Activated CD8-positive, alpha-beta memory T cell treated with anti-CD3 and anti-CD28 coated beads, Interleukin-2, amount 10 ng/mL, durations not matched to agents 7 days and 5 days (primary cell): ENCODE measurements around the gene CYTIP. TPM values are rescaled to one million over a fixed set of nuclear protein-coding genes. Genes with fewer than 3 reads are reported as not detected.

ENCODE experiments used
- ATAC-seq: fragments of 150-1000 bp; cut with Tn5 transposase; one replicate; pipeline ENCODE4 v1.10.0; 2021; ENCODE audit warnings: moderate library complexity
- CTCF ChIA-PET: fragments of 350-600 bp; sonication (Branson Sonifier 250); formaldehyde crosslinking; loops from one replicate; lab custom pipeline; 2021; ENCODE audit warnings: antibody characterized with exemption; lab: Charles Lee
- DNase-seq: peaks from one replicate; pipeline ENCODE4 v3.0.0-alpha.2; 2020
- H3K27ac Mint-ChIP-seq: one replicate; pipeline ENCODE4 v1.8.0; 2021; ENCODE audit warnings: mild to moderate bottlenecking, mixed read lengths
- H3K27me3 Mint-ChIP-seq: one replicate; pipeline ENCODE4 v1.8.0; 2021; ENCODE audit warnings: mixed read lengths
- H3K36me3 Mint-ChIP-seq: one replicate; pipeline ENCODE4 v1.8.0; 2021; ENCODE audit warnings: mild to moderate bottlenecking, mixed read lengths
- H3K4me1 Mint-ChIP-seq: one replicate; pipeline ENCODE4 v1.8.0; 2021; ENCODE audit warnings: mixed read lengths
- H3K4me3 Mint-ChIP-seq: one replicate; pipeline ENCODE4 v1.8.0; 2021; ENCODE audit warnings: mild to moderate bottlenecking, moderate library complexity, mixed read lengths
- H3K9me3 Mint-ChIP-seq: one replicate; pipeline ENCODE4 v1.8.0; 2022; ENCODE audit warnings: low read depth, mixed read lengths
- total RNA-seq, 2 experiments: library from RNA; stranded (reverse); gene quantifications; one replicate each; pipeline ENCODE4 v1.2.3, GENCODE V29; 2021

CYTIP gene
- total RNA-seq = 100 to 1,000 TPM; 231 to 343 TPM

GRCh38 chr2:157443795-157444640, at the start of gene CYTIP:
CYTIP (minus strand) TSS chr2:157444089; CDS start chr2:157444020, 69 bp downstream.
- peaks cover 48% of the 10 kb centered on the region for H3K36me3 Mint-ChIP-seq
- peak within 1 kb of the TSS; percentile 98 for H3K27ac Mint-ChIP-seq
- peak within 1 kb of the TSS; percentile 100 for H3K4me3 Mint-ChIP-seq
- no peaks in the 10 kb centered on the region for H3K9me3 Mint-ChIP-seq
- peak; percentile 86 for DNase-seq
- CTCF ChIA-PET = interaction anchor here (0.7 to 2.1 kb wide), 13 partner anchors 10 to 108 kb away, joined by 3 to 8 read pairs (median 4); no protein-coding TSS in a partner anchor
- no peaks in the 10 kb centered on the region for H3K27me3 Mint-ChIP-seq
- ATAC-seq = peak; percentile 46
- H3K4me1 Mint-ChIP-seq = peaks cover 40% of the 10 kb centered on the region

- CTCF ChIA-PET = interaction anchor here (0.6 to 8.0 kb wide), 39 partner anchors 9 to 801 kb away, joined by 3 to 109 read pairs (median 4); partner anchors contain the start of genes ACVR1C and ERMN
- no peaks in the 10 kb centered on the region for H3K9me3 Mint-ChIP-seq
- H3K36me3 Mint-ChIP-seq = no peaks in the 10 kb centered on the region
- H3K4me1 Mint-ChIP-seq = peaks cover 63% of the 10 kb centered on the region
- DNase-seq = peak; percentile 86
- H3K4me3 Mint-ChIP-seq = no peak overlapping the region
- H3K27ac Mint-ChIP-seq = no peak overlapping the region
- ATAC-seq = peak; percentile 91
- H3K27me3 Mint-ChIP-seq = no peaks in the 10 kb centered on the region
These were observed 48.4 kb upstream of the CYTIP start for GRCh38 chr2:157492189-157492773.

- no peak for ATAC-seq
- H3K27ac Mint-ChIP-seq = no peak overlapping the region
- H3K4me1 Mint-ChIP-seq = peaks cover 82% of the 10 kb centered on the region
- peaks cover under 1% of the 10 kb centered on the region for H3K36me3 Mint-ChIP-seq
- H3K9me3 Mint-ChIP-seq = no peaks in the 10 kb centered on the region
- no peak overlapping the region for H3K4me3 Mint-ChIP-seq
- no peak for DNase-seq
- CTCF ChIA-PET = interaction anchor here (0.5 to 8.0 kb wide), 15 partner anchors 8 to 523 kb away, joined by 3 to 109 read pairs (median 4); partner anchors contain the start of genes CYTIP and ERMN
- no peaks in the 10 kb centered on the region for H3K27me3 Mint-ChIP-seq
These were observed 46.1 kb upstream of the CYTIP start for GRCh38 chr2:157489983-157490382.

GRCh38 chr2:157488877-157489276, 45.0 kb upstream of the CYTIP start:
- no peaks in the 10 kb centered on the region for H3K27me3 Mint-ChIP-seq
- H3K4me3 Mint-ChIP-seq = no peak overlapping the region
- no peak for DNase-seq
- no peaks in the 10 kb centered on the region for H3K9me3 Mint-ChIP-seq
- H3K27ac Mint-ChIP-seq = no peak overlapping the region
- peaks cover 6% of the 10 kb centered on the region for H3K36me3 Mint-ChIP-seq
- CTCF ChIA-PET = interaction anchor here (0.7 to 8.0 kb wide), 9 partner anchors 8 to 265 kb away, joined by 3 to 109 read pairs (median 9); partner anchors contain the start of genes CYTIP and ERMN
- H3K4me1 Mint-ChIP-seq = peaks cover 81% of the 10 kb centered on the region
- no peak for ATAC-seq

GRCh38 chr2:157487747-157488146, 43.9 kb upstream of the CYTIP start:
- ATAC-seq (no peak), DNase-seq (no peak)
- H3K4me1 Mint-ChIP-seq = peaks cover 70% of the 10 kb centered on the region
- no peak overlapping the region for H3K4me3 Mint-ChIP-seq
- peaks cover 6% of the 10 kb centered on the region for H3K36me3 Mint-ChIP-seq
- CTCF ChIA-PET = interaction anchor here (1.0 to 8.0 kb wide), 6 partner anchors 15 to 185 kb away, joined by 3 to 109 read pairs (median 4); partner anchors contain the start of genes ACVR1C and ERMN
- H3K9me3 Mint-ChIP-seq = no peaks in the 10 kb centered on the region
- H3K27ac Mint-ChIP-seq = no peak overlapping the region
- H3K27me3 Mint-ChIP-seq = no peaks in the 10 kb centered on the region

- DNase-seq = no peak
- H3K9me3 Mint-ChIP-seq = no peaks in the 10 kb centered on the region
- H3K4me3 Mint-ChIP-seq = no peak overlapping the region
- CTCF ChIA-PET = interaction anchor here (1.2 to 8.0 kb wide), 4 partner anchors 14 to 159 kb away, joined by 3 to 109 read pairs (median 4); partner anchors contain the start of genes ACVR1C and ERMN
- H3K27ac Mint-ChIP-seq = no peak overlapping the region
- no peak for ATAC-seq
- no peaks in the 10 kb centered on the region for H3K27me3 Mint-ChIP-seq
- peaks cover 69% of the 10 kb centered on the region for H3K4me1 Mint-ChIP-seq
- H3K36me3 Mint-ChIP-seq = peaks cover 6% of the 10 kb centered on the region
These were observed 43.4 kb upstream of the CYTIP start for GRCh38 chr2:157487271-157487610.

- peak overlapping the region; percentile 20 for H3K27ac Mint-ChIP-seq
- no peak overlapping the region for H3K4me3 Mint-ChIP-seq
- DNase-seq (no peak), ATAC-seq (no peak)
- H3K9me3 Mint-ChIP-seq = no peaks in the 10 kb centered on the region
- CTCF ChIA-PET = interaction anchor here (1.1 to 8.0 kb wide), 4 partner anchors 11 to 159 kb away, joined by 3 to 109 read pairs (median 4); partner anchors contain the start of genes ACVR1C and ERMN
- peaks cover 8% of the 10 kb centered on the region for H3K36me3 Mint-ChIP-seq
- H3K4me1 Mint-ChIP-seq = peaks cover 67% of the 10 kb centered on the region
- no peaks in the 10 kb centered on the region for H3K27me3 Mint-ChIP-seq
These were observed 42.8 kb upstream of the CYTIP start for GRCh38 chr2:157486596-157487270.

GRCh38 chr2:157480182-157480961, 36.5 kb upstream of the CYTIP start:
- Mint-ChIP-seq H3K4me3 (peak overlapping the region; percentile 74), H3K36me3 (peaks cover 30% of the 10 kb centered on the region), H3K27me3 (no peaks in the 10 kb centered on the region), H3K27ac (peak overlapping the region; percentile 96), H3K9me3 (no peaks in the 10 kb centered on the region), H3K4me1 (peaks cover 72% of the 10 kb centered on the region)
- CTCF ChIA-PET = interaction anchor here (1.0 to 2.7 kb wide), 10 partner anchors 10 to 153 kb away, joined by 3 to 16 read pairs (median 5); partner anchors contain the start of gene CYTIP
- DNase-seq = peak; percentile 83
- peak; percentile 71 for ATAC-seq

- Mint-ChIP-seq H3K27me3 (no peaks in the 10 kb centered on the region), H3K36me3 (peaks cover 24% of the 10 kb centered on the region), H3K27ac (peak overlapping the region; percentile 96), H3K4me1 (peaks cover 75% of the 10 kb centered on the region), H3K4me3 (peak overlapping the region; percentile 74), H3K9me3 (no peaks in the 10 kb centered on the region)
- ATAC-seq = peak; percentile 24
- CTCF ChIA-PET = interaction anchor here (0.9 to 2.5 kb wide), 10 partner anchors 10 to 153 kb away, joined by 3 to 13 read pairs (median 4); partner anchors contain the start of gene CYTIP
- no peak for DNase-seq
These were observed 35.5 kb upstream of the CYTIP start for GRCh38 chr2:157479081-157480027.

GRCh38 chr2:157477919-157478318, 34.0 kb upstream of the CYTIP start:
- H3K27ac Mint-ChIP-seq = peak overlapping the region; percentile 96
- DNase-seq (no peak), ATAC-seq (no peak)
- peaks cover 30% of the 10 kb centered on the region for H3K36me3 Mint-ChIP-seq
- CTCF ChIA-PET = interaction anchor here (1.2 to 2.5 kb wide), 5 partner anchors 8 to 421 kb away, joined by 3 to 13 read pairs (median 6); no protein-coding TSS in a partner anchor
- peak overlapping the region; percentile 42 for H3K4me3 Mint-ChIP-seq
- H3K9me3 Mint-ChIP-seq = no peaks in the 10 kb centered on the region
- H3K27me3 Mint-ChIP-seq = no peaks in the 10 kb centered on the region
- H3K4me1 Mint-ChIP-seq = peaks cover 89% of the 10 kb centered on the region

GRCh38 chr2:157476953-157477709, 33.2 kb upstream of the CYTIP start:
- ATAC-seq (peak; percentile 63), DNase-seq (no peak)
- Mint-ChIP-seq H3K27ac (peak overlapping the region; percentile 92), H3K9me3 (no peaks in the 10 kb centered on the region), H3K27me3 (no peaks in the 10 kb centered on the region), H3K4me3 (peak overlapping the region; percentile 54), H3K36me3 (peaks cover 30% of the 10 kb centered on the region), H3K4me1 (peaks cover 90% of the 10 kb centered on the region)
- CTCF ChIA-PET = interaction anchor here (0.7 to 1.5 kb wide), 10 partner anchors 15 to 421 kb away, joined by 3 to 6 read pairs (median 3); partner anchors contain the start of gene CYTIP
